A673 (cell line): ENCODE data around the gene TMEM18.

Source experiments
- EZH2 ChIP-seq: fragments of 200-600 bp; sonication (generic); IDR thresholded peaks from 2 replicates; pipeline ENCODE4 v1.6.1; 2017; ENCODE audit warnings: borderline replicate concordance, low read depth, mild to moderate bottlenecking, mixed read lengths, antibody characterized with exemption, low read length; ENCODE audit not compliant: poor library complexity, severe bottlenecking
- TF ChIP-seq, protein P1 (sequence below): fragments of 300-800, 200-600 bp; sonication (generic); conservative IDR thresholded peaks from 2 replicates; pipeline ENCODE4 v1.5.1; 2017; ENCODE audit warnings: low read depth, mild to moderate bottlenecking, antibody characterized with exemption, low read length, moderate library complexity, mixed read lengths

DNA sequence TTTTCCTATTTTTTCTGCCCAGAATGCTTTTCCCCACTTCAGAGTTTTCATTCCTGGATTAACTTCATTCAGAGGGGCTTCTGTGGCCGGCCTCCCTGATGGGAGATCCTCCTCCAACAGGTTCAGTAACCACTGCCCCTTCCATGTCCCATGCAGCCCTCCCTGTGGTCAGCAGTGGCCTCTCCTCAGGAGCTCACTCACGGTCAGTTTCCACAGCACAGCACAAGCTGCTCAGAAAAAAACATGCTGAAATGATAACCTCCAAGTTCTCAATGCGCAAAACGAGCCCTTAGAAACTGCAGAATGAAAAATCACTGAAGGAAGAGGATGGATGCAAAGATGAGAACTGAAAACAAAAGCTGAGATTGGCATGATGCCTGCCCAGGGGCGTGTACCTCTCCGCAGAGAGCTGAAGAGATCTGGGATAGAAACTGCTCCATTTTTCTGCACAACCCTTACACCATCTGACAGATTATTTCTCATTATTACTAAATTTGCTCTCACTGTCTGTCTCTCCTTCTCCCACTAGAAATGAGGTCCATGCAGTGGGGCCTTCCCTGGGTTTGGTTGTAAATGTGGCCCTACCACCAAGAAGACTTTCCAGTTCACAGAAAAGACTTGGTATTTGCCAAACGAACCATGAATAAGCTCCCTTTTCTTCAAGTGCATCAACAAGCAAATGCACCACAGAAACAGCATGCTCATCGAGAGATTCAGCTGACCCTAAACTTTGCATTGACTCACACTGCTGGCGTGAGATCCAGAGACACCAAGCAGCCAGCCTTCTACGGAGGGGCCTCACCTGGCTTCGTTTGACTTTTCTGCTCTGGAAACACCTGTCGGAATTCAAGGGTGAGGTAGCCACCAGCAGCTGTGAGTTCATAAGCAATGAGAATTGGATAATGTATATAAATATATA lies 51.5 kb downstream of the TMEM18 start:
- TF ChIP-seq, protein P1, sequence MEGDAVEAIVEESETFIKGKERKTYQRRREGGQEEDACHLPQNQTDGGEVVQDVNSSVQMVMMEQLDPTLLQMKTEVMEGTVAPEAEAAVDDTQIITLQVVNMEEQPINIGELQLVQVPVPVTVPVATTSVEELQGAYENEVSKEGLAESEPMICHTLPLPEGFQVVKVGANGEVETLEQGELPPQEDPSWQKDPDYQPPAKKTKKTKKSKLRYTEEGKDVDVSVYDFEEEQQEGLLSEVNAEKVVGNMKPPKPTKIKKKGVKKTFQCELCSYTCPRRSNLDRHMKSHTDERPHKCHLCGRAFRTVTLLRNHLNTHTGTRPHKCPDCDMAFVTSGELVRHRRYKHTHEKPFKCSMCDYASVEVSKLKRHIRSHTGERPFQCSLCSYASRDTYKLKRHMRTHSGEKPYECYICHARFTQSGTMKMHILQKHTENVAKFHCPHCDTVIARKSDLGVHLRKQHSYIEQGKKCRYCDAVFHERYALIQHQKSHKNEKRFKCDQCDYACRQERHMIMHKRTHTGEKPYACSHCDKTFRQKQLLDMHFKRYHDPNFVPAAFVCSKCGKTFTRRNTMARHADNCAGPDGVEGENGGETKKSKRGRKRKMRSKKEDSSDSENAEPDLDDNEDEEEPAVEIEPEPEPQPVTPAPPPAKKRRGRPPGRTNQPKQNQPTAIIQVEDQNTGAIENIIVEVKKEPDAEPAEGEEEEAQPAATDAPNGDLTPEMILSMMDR = no peak
- TF ChIP-seq EZH2 = no peak
